ENCODE results near the gene ZNF280A. TPM values are rescaled to one million over a fixed set of nuclear protein-coding genes. Genes with fewer than 3 reads are reported as not detected.

Gene ZNF280A
- total RNA-seq, 4 donors from 2014 or later, result not detected

DNA sequence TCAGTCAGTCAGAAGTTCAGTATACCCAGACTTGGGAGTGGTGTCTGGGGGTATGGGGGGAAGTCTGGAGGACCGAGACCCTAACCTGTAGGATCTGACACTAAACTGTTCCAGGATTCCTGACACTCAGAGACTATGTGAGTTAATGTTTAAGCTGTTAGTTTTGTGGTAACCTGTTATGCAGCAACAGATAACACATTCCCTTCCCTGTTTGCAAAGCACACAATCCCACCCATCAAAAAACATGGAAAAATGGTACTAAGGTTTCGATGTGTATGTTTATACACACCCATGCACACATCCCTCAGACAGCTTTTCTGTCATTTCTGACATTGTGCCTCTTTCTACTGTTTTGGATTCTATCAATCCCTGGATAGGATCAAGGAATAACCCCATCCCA lies 39.1 kb downstream of the ZNF280A start:
- TF ChIP-seq, protein P1, sequence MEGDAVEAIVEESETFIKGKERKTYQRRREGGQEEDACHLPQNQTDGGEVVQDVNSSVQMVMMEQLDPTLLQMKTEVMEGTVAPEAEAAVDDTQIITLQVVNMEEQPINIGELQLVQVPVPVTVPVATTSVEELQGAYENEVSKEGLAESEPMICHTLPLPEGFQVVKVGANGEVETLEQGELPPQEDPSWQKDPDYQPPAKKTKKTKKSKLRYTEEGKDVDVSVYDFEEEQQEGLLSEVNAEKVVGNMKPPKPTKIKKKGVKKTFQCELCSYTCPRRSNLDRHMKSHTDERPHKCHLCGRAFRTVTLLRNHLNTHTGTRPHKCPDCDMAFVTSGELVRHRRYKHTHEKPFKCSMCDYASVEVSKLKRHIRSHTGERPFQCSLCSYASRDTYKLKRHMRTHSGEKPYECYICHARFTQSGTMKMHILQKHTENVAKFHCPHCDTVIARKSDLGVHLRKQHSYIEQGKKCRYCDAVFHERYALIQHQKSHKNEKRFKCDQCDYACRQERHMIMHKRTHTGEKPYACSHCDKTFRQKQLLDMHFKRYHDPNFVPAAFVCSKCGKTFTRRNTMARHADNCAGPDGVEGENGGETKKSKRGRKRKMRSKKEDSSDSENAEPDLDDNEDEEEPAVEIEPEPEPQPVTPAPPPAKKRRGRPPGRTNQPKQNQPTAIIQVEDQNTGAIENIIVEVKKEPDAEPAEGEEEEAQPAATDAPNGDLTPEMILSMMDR (IDR thresholded peaks at IDR 0.05; ENCODE audit: low read depth), result no peak

DNA sequence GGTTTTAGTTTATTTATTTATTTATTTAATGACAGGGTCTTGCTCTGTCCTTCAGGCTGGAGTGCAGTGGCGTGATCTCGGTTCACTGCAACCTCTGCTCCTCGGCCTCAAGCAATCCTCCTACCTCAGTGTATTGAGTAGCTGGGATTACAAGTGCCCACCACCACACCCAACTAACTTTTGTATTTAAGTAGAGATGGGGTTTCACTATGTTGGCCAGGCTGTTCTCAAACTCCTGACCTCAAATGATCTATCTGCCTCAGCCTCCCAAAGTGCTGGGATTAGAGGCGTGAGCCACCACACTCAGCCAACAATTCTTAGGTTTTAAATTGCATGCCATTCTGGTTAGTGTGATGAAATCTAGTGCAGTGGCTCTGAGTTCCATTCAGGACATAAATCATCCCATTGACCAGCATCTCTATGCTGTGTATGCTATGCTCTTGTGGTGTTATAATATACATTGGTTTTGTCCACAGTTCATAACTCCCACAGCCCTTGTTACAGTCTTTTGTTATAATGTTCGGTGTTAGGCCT lies 40.0 kb downstream of the ZNF280A start:
- TF ChIP-seq, protein P1 (IDR thresholded peaks at IDR 0.05; ENCODE audit: low read depth), result no peak

DNA sequence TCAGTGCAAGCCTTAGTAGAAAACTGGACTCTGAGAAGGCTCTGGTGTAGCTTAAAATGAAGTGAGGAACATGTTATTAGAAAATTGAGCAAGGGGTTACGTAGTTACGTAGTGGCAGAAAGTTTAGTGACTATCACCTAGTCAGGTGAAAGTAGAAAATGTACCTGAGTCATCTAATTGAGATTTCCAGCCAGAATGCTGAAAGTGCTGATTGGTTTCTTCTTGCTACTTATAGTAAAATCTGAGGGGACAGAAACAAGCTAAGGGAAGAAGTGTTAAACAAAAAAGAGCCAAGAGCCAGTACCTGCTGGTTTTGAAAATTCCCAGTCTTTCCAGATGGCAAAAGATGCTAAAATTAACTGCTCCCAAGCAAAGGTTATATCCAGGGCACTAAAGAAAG lies 41.0 kb downstream of the ZNF280A start:
- TF ChIP-seq, protein P1 (IDR thresholded peaks at IDR 0.05; ENCODE audit: low read depth), result no peak

DNA sequence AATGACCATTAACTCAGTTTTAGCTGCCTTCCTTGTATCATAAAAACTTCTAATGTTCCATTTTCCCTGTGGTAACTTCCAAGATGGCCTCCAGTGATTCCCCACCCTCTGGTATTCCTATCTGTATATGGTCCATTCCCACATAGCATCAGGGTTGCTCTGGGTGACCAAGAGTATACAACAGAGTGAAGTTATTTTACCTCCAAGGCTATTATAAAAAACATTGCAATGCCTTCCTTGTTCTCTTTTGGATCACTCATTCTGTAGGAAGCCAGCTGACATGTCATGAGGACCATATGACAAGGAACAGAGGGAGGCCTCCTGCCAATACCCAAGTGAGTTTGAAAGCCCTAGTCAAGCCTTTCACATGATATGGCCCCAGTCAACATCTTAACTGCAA lies 41.6 kb downstream of the ZNF280A start:
- TF ChIP-seq, protein P1 (IDR thresholded peaks at IDR 0.05; ENCODE audit: low read depth), result no peak

DNA sequence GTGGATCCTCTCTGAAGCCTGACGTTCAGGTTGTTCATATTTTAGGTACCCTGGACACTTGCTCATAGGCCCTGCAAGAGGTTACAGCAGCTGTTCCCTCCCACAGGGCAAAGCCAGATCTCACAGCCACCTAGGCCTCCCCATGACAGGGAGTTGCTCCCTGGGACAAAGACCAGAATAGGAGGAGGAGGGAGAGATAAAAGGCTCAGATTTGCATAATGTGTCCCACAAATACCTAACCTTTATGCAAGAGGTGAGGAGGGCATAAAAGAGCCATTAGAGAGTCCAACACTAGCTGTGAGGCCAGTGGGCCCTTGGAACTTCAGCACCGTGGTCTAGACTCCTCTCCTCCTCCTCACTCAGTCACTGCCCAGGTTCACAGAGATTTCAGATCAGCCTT lies 45.3 kb downstream of the ZNF280A start:
- TF ChIP-seq, protein P1 (IDR thresholded peaks at IDR 0.05; ENCODE audit: low read depth), result no peak

DNA sequence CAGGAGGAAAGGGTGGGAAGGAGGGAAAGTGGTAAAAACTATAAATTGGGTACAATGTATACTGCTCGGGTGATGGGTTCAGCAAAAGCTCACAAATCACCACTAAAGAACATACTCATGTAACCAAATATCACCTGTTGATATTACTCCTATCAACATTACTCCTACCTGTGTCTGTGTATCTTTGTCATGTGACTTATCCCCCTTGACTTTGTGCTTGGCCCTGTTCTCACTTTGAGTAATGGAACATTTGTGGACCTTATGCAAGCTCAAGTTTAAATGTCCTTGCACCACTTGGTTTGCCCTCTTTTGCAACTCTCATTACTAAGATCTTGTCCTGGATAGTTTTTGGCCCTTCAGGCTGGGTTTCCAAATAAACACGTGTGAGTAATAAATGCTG lies 50.5 kb downstream of the ZNF280A start:
- TF ChIP-seq, protein P1 (IDR thresholded peaks at IDR 0.05; ENCODE audit: low read depth), result no peak

DNA sequence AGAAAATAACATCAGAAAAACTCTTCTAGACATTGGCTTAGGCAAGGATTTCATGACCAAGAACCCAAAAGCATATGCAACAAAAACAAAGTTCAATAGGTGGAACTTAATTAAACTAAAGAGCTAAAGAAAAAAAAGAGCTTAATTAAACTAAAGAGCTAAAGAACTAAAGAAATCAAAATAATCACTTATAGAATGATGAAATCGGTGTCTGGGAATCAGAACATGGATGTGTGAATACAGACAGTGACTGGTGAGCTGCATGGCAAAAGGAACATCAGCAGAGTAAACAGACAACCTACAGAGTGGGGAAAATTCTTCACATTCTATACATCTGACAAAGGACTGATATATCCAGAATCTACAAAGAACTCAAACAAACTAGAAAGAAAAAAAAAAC lies 53.0 kb downstream of the ZNF280A start:
- TF ChIP-seq, protein P1 (IDR thresholded peaks at IDR 0.05; ENCODE audit: low read depth), result no peak
